RWPE2 (cell line): ENCODE measurements around the gene HERPUD2.

Source experiments
- ATAC-seq: fragments of 200-7000 bp; cut with Tn5 transposase; 3 replicates; pipeline ENCODE4 v1.9.1; 2021; ENCODE audit warnings: low read depth
- DNase-seq: peaks from one replicate; pipeline ENCODE4 v3.0.0-alpha.2; 2020; ENCODE audit warnings: low spot score
- H3K27ac ChIP-seq: fragments of 450-650 bp; 2 replicates; pipeline ENCODE4 v1.5.1; 2017; ENCODE audit warnings: mild to moderate bottlenecking; ENCODE audit not compliant: poor library complexity, severe bottlenecking
- H3K27me3 ChIP-seq: fragments of 250-450 bp; sonication (Bioruptor Pico); 2 replicates; pipeline ENCODE4 v1.5.1; 2021; ENCODE audit warnings: mild to moderate bottlenecking, moderate library complexity; ENCODE audit not compliant: insufficient read depth, poor library complexity, severe bottlenecking
- H3K36me3 ChIP-seq: fragments of 250-450 bp; sonication (Bioruptor Pico); 2 replicates; pipeline ENCODE4 v1.5.1; 2020; ENCODE audit warnings: low read depth, mild to moderate bottlenecking, moderate library complexity
- H3K4me1 ChIP-seq: fragments of 250-450 bp; sonication (Bioruptor Pico); 2 replicates; pipeline ENCODE4 v1.5.1; 2021; ENCODE audit warnings: mild to moderate bottlenecking, moderate library complexity; ENCODE audit not compliant: insufficient read depth, poor library complexity, severe bottlenecking
- H3K4me3 ChIP-seq: fragments of 250-450 bp; sonication (Bioruptor Pico); 2 replicates; pipeline ENCODE4 v1.5.1; 2021; ENCODE audit warnings: mild to moderate bottlenecking, moderate library complexity; ENCODE audit not compliant: severe bottlenecking
- H3K9me3 ChIP-seq: fragments of 250-450 bp; sonication (Bioruptor Pico); 2 replicates; pipeline ENCODE4 v1.5.1; 2021; ENCODE audit warnings: mild to moderate bottlenecking, moderate library complexity; ENCODE audit not compliant: severe bottlenecking
- TF ChIP-seq, protein P1 (sequence below): fragments of 450-650 bp; IDR thresholded peaks from one replicate; pipeline ENCODE4 v1.5.1; 2017; ENCODE audit warnings: mild to moderate bottlenecking, moderate library complexity; ENCODE audit not compliant: poor library complexity, severe bottlenecking

Gene HERPUD2

DNA sequence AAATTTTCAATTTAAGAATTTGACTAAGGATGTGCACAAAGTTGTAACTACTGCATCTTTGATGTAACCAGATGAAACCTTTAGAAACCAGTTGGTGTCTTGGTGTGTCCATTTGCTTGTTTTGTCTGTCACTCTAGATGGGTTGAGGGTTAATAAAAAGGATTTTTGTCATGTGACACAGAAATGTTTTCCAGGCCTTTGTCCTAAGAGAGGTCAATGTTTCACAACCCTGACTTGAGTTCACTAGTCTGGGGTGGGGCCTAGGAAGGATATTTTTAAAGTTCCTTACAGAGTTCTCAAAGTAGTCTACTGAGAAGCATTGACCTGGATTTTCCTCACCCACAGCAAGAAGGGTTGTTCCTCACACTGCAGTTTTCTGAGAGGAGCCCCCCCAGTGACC, 90.3 kb downstream of the HERPUD2 start:
- Histone ChIP-seq H3K4me1 (no peaks in the 10 kb centered on the region), H3K27me3 (no peaks in the 10 kb centered on the region), H3K4me3 (no peak overlapping the region), H3K36me3 (no peaks in the 10 kb centered on the region), H3K27ac (no peak overlapping the region), H3K9me3 (no peaks in the 10 kb centered on the region)
- DNase-seq, result no peak
- TF ChIP-seq, protein P1, sequence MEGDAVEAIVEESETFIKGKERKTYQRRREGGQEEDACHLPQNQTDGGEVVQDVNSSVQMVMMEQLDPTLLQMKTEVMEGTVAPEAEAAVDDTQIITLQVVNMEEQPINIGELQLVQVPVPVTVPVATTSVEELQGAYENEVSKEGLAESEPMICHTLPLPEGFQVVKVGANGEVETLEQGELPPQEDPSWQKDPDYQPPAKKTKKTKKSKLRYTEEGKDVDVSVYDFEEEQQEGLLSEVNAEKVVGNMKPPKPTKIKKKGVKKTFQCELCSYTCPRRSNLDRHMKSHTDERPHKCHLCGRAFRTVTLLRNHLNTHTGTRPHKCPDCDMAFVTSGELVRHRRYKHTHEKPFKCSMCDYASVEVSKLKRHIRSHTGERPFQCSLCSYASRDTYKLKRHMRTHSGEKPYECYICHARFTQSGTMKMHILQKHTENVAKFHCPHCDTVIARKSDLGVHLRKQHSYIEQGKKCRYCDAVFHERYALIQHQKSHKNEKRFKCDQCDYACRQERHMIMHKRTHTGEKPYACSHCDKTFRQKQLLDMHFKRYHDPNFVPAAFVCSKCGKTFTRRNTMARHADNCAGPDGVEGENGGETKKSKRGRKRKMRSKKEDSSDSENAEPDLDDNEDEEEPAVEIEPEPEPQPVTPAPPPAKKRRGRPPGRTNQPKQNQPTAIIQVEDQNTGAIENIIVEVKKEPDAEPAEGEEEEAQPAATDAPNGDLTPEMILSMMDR, result no peak
- no peak for ATAC-seq

DNA sequence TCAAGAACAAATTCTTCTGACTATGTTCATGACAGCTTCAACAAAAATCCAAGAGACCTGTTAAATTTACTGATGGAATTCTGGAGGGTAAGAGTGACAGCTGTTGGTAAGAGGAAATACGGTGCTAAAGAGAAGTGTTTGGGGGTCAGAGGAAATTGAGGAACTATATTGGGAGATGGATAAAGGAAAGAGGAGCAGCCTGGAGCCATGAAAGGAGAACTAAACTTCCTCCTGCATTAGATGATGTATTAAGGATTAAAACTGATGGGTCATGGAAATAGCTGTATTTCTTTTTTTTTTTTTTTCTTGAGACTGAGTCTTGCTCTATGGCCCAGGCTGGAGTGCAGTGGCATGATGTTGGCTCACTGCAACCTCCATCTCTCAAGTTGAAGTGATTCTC, 95.3 kb downstream of the HERPUD2 start:
- Histone ChIP-seq H3K9me3 (no peaks in the 10 kb centered on the region), H3K36me3 (no peaks in the 10 kb centered on the region)
- no peak for ATAC-seq

DNA sequence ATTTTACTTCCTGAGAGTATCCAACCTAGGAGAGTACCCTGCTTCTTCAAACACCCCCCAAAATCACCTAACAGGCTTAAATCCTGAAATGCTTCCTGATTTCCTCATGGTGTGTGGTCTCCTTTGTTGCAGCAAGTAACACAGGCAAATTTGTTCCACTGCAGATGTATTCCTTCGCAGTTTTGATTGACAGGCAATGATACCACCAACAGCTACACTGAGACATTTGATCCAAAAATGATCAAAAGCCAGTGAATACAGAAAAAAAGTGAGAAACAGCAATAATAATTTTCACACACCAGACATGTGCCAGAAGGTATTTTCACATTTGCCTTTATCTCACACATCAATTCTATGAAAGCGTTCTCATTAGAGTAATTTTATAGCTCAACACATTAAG, 95.9 kb downstream of the HERPUD2 start:
- H3K36me3 ChIP-seq, result no peaks in the 10 kb centered on the region
- H3K27ac ChIP-seq, result no peak overlapping the region
- H3K4me1 ChIP-seq, result no peaks in the 10 kb centered on the region
- no peaks in the 10 kb centered on the region for H3K9me3 ChIP-seq
- no peak for DNase-seq
- TF ChIP-seq, protein P1, result no peak
- H3K27me3 ChIP-seq, result no peaks in the 10 kb centered on the region
- ATAC-seq, result no peak
- no peak overlapping the region for H3K4me3 ChIP-seq

More for the DNA sequence above, 95.3 kb downstream of the HERPUD2 start:
- Histone ChIP-seq H3K4me3 (no peak overlapping the region), H3K27me3 (no peaks in the 10 kb centered on the region), H3K27ac (no peak overlapping the region), H3K4me1 (no peaks in the 10 kb centered on the region)
- no peak for DNase-seq
- TF ChIP-seq, protein P1, result no peak

DNA sequence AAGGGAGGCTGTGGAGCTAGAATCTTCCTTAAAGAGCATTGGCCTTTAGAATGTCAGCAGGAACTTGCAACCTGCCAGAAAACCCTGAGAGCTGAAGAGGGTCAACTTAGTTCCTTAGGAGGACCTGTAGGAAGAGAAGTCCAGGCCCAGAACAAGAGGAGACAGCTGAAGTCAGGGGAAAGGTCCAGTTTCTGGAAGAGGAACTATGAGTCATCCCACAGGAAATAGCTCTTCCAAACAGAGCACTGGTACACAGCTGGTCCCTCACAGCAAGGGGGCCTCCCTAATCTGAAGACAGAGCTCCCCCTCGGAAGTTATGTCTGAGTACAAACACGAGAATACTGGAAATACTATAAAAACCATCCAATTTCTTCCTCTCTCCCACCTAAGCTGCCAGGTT, 98.9 kb downstream of the HERPUD2 start:
- Histone ChIP-seq H3K4me1 (no peaks in the 10 kb centered on the region), H3K36me3 (no peaks in the 10 kb centered on the region), H3K27me3 (no peaks in the 10 kb centered on the region), H3K4me3 (no peak overlapping the region), H3K9me3 (no peaks in the 10 kb centered on the region), H3K27ac (no peak overlapping the region)
- DNase-seq (no peak), ATAC-seq (peak; percentile 27; the same call in 1 of the 3 replicates)
- TF ChIP-seq, protein P1, result no peak

DNA sequence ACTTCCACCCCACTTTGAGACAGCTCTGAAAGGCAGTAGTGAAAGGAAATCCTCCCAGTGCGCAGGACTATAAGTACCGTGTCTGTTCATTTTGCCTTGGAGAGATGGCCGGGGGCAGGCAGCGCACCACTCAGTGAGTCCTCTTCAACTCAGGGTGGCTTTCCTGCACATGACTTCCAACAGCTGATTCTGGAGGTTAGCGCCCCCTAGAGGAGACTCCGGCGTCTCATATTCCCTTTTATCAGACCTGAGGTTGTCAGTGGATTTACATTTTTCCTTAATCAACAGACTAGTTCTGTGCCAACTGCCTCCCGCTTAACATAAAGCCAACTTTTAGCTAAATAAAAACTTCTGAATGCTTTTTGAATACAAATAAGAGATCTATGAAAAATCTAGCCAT, 101.0 kb downstream of the HERPUD2 start:
- DNase-seq (no peak), ATAC-seq (no peak)
- no peaks in the 10 kb centered on the region for H3K9me3 ChIP-seq
- TF ChIP-seq, protein P1, result peak; percentile 26
- no peaks in the 10 kb centered on the region for H3K36me3 ChIP-seq
- no peak overlapping the region for H3K27ac ChIP-seq
- H3K4me3 ChIP-seq, result no peak overlapping the region
- no peaks in the 10 kb centered on the region for H3K4me1 ChIP-seq
- no peaks in the 10 kb centered on the region for H3K27me3 ChIP-seq
